ENCODE measurements around the gene METTL24. TPM values are rescaled to one million over a fixed set of nuclear protein-coding genes. Genes with fewer than 3 reads are reported as not detected.
"Not testable (repeated sequence)": the region's sequence is repeated elsewhere in the genome, so short reads cannot be mapped to it uniquely, and the experiment has no call there.

Gene METTL24
- total RNA-seq, 2 experiments from 2014 or later: not detected

DNA sequence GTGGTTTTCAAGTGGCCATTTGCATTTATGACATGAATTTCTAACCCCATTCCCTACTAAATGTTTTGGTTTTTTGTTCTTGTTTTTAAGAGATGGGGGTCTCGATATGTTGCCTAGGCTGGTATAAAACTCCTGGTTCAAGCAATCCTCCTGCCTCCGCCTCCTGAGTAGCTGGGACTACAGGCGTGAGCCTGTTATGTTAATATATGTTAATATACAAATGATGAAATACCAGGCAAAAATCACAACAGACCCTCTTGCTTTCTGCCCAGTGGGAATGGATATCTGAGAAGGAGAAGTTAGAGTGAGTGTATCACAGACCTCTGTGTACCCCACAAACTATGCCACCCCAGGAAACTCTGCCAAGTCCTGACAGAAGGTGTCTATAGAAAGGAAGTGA, 111.8 kb downstream of the METTL24 start:
- POLR2A ChIA-PET: no interaction called here
- no peak overlapping the region for H3K27ac Mint-ChIP-seq
- no peak overlapping the region for H3K4me3 Mint-ChIP-seq
- H3K36me3 Mint-ChIP-seq (ENCODE audit: low read depth): no peaks in the 10 kb centered on the region
- no peaks in the 10 kb centered on the region for H3K27me3 Mint-ChIP-seq
- H3K4me1 Mint-ChIP-seq: no peaks in the 10 kb centered on the region
- CTCF ChIA-PET: interaction anchor here (0.6 to 1.2 kb wide), 3 partner anchors 9 to 52 kb away, joined by 3 to 4 read pairs (median 3); no protein-coding TSS in a partner anchor
- no peak for DNase-seq
- peaks cover 2% of the 10 kb centered on the region for H3K9me3 Mint-ChIP-seq

DNA sequence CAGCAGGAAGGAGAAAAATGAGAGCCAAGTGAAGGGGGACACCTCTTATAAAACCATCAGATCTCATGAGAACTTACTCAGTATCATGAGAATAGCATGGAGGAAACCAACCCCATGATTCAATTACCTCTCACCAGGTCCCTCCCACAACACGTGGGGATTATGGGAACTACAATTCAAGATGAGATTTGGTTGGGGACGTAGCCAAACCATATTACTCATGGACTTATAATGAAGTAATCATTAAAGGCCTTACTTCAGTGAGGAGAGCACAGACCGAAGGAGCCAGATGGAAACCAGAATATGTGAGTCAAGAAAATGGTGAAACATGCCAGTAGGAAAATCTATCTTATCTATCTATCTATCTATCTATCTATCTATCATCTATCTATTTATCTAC, 113.5 kb downstream of the METTL24 start:
- H3K4me3 Mint-ChIP-seq; H3K27ac Mint-ChIP-seq; H3K36me3 Mint-ChIP-seq (ENCODE audit: low read depth); H3K4me1 Mint-ChIP-seq; H3K9me3 Mint-ChIP-seq; POLR2A ChIA-PET; DNase-seq; H3K27me3 Mint-ChIP-seq: not testable (repeated sequence)
- CTCF ChIA-PET: interaction anchor here (0.6 kb wide), 1 partner anchor 686 kb away, joined by 3 read pairs; no protein-coding TSS in a partner anchor

DNA sequence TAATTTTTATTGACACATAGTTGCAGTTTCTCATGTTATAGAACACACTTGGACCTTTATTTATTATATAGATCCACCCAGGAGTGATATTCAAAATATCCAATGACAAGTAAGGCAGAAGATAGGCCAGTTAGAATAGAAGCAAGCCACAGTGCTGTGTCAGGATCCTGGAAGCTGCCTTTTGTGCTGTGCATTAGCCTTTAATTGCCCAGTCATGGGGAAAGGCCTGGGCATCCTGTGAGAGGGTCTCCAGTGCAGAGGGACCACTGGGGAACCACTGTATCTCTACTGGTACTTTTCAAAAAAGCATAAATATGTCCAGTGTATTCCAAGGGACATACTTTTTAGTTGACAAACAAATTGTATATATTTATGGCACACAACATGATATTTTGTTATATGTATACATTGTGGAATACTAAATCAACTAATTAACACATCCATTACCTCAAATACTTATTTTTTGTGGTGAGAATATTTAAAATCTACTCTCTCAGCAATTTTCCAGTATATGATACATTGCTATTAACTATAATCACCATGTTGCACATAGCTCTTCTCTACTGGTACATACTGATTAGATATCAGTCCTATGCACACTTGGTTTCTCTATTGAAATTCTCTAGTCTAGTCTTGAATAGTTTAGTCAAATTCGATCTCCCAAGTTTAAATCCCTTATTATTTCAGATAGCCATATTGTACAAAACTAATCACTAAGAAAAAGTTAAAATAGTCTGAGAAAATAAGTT, 118.4 kb downstream of the METTL24 start:
- POLR2A ChIA-PET: no interaction called here
- no peak overlapping the region for H3K27ac Mint-ChIP-seq
- peaks cover 19% of the 10 kb centered on the region for H3K36me3 Mint-ChIP-seq (ENCODE audit: low read depth)
- CTCF ChIA-PET: no interaction called here
- DNase-seq: no peak
- peaks cover 2% of the 10 kb centered on the region for H3K4me1 Mint-ChIP-seq
- no peak overlapping the region for H3K4me3 Mint-ChIP-seq
- no peaks in the 10 kb centered on the region for H3K27me3 Mint-ChIP-seq
- peaks cover 9% of the 10 kb centered on the region for H3K9me3 Mint-ChIP-seq

DNA sequence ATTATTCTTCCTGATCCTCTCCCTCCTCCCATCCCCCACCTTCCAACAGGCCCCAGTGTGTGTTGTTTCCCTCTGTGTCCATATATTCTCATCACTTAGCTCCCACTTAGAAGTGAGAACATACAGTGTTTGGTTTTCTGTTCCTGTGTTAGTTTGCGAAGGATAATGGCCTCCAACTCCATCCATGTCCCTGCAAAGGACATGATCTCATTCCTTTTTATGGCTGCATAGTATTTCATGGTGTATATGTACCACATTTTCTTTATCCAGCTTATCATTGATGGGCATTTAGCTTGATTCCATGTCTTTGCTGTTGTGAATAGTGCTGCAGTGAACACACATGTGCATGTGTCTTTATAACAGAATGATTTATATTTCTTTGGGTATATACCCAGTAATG, 122.1 kb downstream of the METTL24 start:
- Mint-ChIP-seq H3K4me1 (peaks cover 14% of the 10 kb centered on the region), H3K27ac (peak overlapping the region; percentile 37), H3K36me3 (ENCODE audit: low read depth) (peaks cover 23% of the 10 kb centered on the region)
- CTCF ChIA-PET, POLR2A ChIA-PET, DNase-seq, H3K4me3 Mint-ChIP-seq, H3K27me3 Mint-ChIP-seq, H3K9me3 Mint-ChIP-seq: not testable (repeated sequence)

DNA sequence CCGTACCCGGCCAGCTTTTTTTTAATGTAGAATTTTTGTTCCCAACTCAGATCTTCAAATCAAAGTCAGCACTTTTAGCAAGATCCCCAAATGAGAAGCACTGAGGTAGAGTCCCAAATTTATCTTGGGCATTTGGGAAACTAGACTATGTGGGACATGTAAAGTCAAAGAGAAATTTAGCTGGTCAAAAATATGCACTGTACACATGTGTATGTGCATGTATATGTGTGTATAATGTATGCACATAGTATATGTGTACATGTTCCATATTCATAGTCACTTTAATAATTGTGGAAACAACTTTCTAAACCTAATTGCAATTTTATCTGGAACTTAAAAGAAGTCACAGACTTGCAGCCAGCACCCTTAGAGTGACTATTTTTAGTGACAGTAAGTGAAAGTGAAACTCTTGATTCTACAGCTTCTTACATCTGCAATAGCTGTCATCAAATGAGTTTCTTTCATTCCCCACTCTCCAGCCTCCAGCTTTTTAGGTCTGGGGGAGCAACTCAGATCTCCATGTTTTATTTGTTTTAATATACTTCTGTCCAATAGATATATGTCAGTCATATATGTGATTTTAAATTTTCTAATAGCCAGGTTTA, 124.3 kb downstream of the METTL24 start:
- H3K36me3 Mint-ChIP-seq (ENCODE audit: low read depth): peaks cover 28% of the 10 kb centered on the region
- H3K4me3 Mint-ChIP-seq: peak overlapping the region; percentile 25
- H3K27me3 Mint-ChIP-seq: no peaks in the 10 kb centered on the region
- peak overlapping the region; percentile 79 for H3K27ac Mint-ChIP-seq
- H3K9me3 Mint-ChIP-seq: peaks cover 8% of the 10 kb centered on the region
- H3K4me1 Mint-ChIP-seq: peaks cover 14% of the 10 kb centered on the region
- ChIA-PET POLR2A (no interaction called here), CTCF (interaction anchor here (0.6 to 0.7 kb wide), 2 partner anchors 12 to 36 kb away, joined by 3 read pairs; no protein-coding TSS in a partner anchor)
- peak; percentile 32 for DNase-seq

DNA sequence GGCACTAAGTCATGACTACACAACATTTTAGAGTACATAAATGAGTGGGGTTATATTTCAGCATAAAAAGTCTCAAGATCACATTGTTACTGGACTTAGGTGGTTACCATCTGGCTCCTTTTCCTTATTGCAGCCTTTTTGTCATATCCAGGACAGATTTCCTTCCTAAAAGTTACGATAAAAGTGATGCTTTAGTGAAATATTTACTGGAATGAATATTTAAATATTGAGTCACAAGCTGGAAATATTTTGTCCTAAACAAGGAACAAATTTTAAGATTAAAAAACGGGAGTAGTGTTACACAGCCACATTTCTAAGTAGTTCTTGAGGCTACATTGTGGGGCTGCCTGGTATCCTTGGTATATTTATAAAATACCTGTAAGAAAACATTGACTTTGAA, 125.7 kb downstream of the METTL24 start:
- peaks cover 14% of the 10 kb centered on the region for H3K4me1 Mint-ChIP-seq
- H3K4me3 Mint-ChIP-seq: no peak overlapping the region
- H3K36me3 Mint-ChIP-seq (ENCODE audit: low read depth): peaks cover 28% of the 10 kb centered on the region
- ChIA-PET CTCF (no interaction called here), POLR2A (no interaction called here)
- H3K27me3 Mint-ChIP-seq: no peaks in the 10 kb centered on the region
- no peak for DNase-seq
- H3K9me3 Mint-ChIP-seq: peaks cover 8% of the 10 kb centered on the region
- no peak overlapping the region for H3K27ac Mint-ChIP-seq

DNA sequence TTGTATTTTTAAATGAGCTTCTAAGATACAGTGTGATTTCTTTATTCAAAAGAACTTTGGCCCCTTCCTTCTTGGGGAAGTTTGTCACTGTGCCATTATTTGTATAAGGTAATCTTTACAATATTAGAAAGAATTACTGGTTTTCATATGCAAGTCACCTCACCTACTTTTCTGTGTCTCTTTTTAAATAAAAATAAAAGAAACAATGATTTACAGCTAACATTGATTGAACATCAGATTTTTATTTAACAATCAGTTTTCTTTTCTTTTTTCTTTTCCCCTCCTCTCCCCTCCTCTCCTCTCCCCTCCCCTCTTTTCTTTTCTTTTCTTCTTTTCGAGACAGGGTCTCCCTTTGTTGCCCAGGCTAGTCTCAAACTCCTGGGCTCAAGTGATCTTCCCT, 131.9 kb downstream of the METTL24 start:
- H3K4me3 Mint-ChIP-seq: no peak overlapping the region
- H3K36me3 Mint-ChIP-seq (ENCODE audit: low read depth): peaks cover 22% of the 10 kb centered on the region
- no peaks in the 10 kb centered on the region for H3K9me3 Mint-ChIP-seq
- ChIA-PET CTCF (no interaction called here), POLR2A (no interaction called here)
- no peak for DNase-seq
- H3K27ac Mint-ChIP-seq: no peak overlapping the region
- no peaks in the 10 kb centered on the region for H3K27me3 Mint-ChIP-seq
- no peaks in the 10 kb centered on the region for H3K4me1 Mint-ChIP-seq

DNA sequence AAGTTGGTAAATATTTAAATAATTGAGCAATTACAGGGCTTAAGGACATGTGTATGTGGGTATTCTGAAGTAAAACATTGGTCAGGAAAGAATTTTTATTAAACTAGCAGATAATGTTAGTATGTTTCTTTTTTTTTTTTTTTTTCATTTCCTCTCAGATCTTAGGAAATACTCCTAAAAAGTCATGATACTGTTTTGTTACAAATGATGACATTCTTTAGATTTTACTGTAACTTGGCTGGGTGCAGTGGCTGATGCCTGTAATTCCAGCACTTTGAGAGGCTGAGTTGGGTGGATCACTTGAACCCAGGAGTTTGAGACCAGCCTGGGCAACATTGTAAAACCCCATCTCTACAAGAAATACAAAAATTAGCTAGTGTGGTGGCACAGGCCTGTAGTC, 136.4 kb downstream of the METTL24 start:
- ChIA-PET CTCF (interaction anchor here (1.7 kb wide), 1 partner anchor 12 kb away, joined by 3 read pairs; no protein-coding TSS in a partner anchor), POLR2A (no interaction called here)
- DNase-seq: no peak
- Mint-ChIP-seq H3K27ac (no peak overlapping the region), H3K4me1 (no peaks in the 10 kb centered on the region), H3K9me3 (peaks cover 2% of the 10 kb centered on the region), H3K27me3 (no peaks in the 10 kb centered on the region), H3K4me3 (no peak overlapping the region), H3K36me3 (ENCODE audit: low read depth) (peaks cover 40% of the 10 kb centered on the region)

DNA sequence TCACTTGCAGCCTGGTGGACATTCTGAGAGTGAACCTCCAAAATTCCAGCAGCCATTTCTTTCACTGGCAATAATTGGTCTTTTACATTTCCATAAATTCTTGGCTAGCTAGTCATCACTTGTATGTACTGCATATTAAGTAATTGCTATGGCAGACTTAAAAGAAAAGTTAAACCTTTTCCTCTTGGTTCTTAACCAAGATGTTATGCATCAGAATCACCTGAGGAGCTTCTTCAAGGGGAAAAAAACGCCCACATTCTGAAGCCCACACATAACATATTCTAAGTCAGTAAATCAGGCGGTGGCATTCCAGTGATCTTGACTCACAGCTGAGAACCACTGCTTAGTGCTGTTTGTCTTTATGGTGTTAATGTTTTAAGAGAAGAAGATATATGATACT, 140.9 kb downstream of the METTL24 start:
- no peaks in the 10 kb centered on the region for H3K27me3 Mint-ChIP-seq
- H3K4me3 Mint-ChIP-seq: no peak overlapping the region
- peaks cover 52% of the 10 kb centered on the region for H3K36me3 Mint-ChIP-seq (ENCODE audit: low read depth)
- no peak for DNase-seq
- ChIA-PET CTCF (no interaction called here), POLR2A (no interaction called here)
- H3K27ac Mint-ChIP-seq: no peak overlapping the region
- peaks cover 2% of the 10 kb centered on the region for H3K9me3 Mint-ChIP-seq
- H3K4me1 Mint-ChIP-seq: no peaks in the 10 kb centered on the region

DNA sequence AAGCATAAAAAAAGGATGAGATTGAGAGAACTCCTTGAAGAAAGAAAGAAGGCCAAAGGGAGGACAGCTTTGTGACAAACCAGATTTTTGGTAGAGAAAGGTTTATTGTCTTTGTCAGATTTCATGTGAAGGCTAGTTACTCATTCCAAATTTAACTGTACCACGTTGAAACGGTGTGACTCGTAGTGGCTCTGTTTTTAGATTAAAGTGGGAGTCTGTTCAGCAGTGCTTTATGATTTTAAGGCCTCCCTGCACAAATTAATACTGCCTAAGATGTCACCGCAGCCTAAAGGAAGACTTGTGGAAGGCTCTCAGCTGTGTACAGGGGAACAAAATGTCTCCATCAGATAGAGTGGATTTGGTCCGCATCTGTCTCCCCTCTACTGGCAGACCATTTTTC, 142.0 kb downstream of the METTL24 start:
- no peak overlapping the region for H3K27ac Mint-ChIP-seq
- no peaks in the 10 kb centered on the region for H3K27me3 Mint-ChIP-seq
- H3K4me3 Mint-ChIP-seq: no peak overlapping the region
- no peaks in the 10 kb centered on the region for H3K4me1 Mint-ChIP-seq
- CTCF ChIA-PET: interaction anchor here (0.9 to 1.1 kb wide), 2 partner anchors 10 to 101 kb away, joined by 3 read pairs; no protein-coding TSS in a partner anchor
- no peak for DNase-seq
- H3K36me3 Mint-ChIP-seq (ENCODE audit: low read depth): peaks cover 56% of the 10 kb centered on the region
- POLR2A ChIA-PET: no interaction called here
- H3K9me3 Mint-ChIP-seq: peaks cover 2% of the 10 kb centered on the region

DNA sequence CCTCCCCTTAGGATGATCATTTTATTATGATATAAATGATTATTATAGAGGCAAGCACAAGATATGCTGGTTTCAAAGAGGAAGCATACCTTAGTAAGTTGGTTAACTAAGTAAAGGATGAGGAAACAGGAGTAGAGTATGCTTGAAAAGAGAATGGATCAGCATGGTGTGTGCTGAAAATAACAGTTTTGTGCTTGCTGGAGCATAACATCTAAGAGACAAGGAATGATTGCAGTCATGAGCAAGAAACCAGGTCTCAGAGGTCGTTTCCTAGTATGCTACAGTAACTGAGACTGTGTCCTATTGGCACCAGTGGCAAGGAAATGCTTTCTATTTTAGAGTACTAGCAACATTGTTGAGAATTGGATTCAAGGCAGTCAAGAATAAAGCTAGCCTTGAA, 143.8 kb downstream of the METTL24 start:
- no peak overlapping the region for H3K27ac Mint-ChIP-seq
- ChIA-PET CTCF (no interaction called here), POLR2A (no interaction called here)
- H3K27me3 Mint-ChIP-seq: no peaks in the 10 kb centered on the region
- H3K4me1 Mint-ChIP-seq: no peaks in the 10 kb centered on the region
- H3K4me3 Mint-ChIP-seq: no peak overlapping the region
- DNase-seq: no peak
- H3K9me3 Mint-ChIP-seq: no peaks in the 10 kb centered on the region
- H3K36me3 Mint-ChIP-seq (ENCODE audit: low read depth): peaks cover 47% of the 10 kb centered on the region

DNA sequence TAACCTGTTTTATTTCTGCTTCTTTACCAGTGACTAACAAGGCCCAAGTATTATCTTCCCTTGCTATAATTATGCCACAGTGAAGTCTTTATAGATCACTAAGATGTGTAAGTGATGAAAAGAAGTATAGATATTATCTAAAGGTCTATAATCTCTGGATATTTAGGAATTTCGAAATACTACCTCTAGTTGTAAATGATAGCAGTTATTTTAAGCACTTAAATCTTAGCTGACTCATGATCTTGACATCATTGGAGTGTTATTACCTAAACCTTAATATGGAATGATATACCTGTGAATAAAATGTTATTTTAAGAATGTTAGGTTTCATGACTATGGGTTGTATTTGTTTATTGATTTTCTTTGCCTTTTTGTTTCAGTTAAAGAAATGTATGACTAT, 146.4 kb downstream of the METTL24 start:
- ChIA-PET POLR2A (no interaction called here), CTCF (no interaction called here)
- no peaks in the 10 kb centered on the region for H3K27me3 Mint-ChIP-seq
- no peaks in the 10 kb centered on the region for H3K4me1 Mint-ChIP-seq
- H3K4me3 Mint-ChIP-seq: no peak overlapping the region
- no peaks in the 10 kb centered on the region for H3K9me3 Mint-ChIP-seq
- H3K36me3 Mint-ChIP-seq (ENCODE audit: low read depth): peaks cover 43% of the 10 kb centered on the region
- DNase-seq: no peak
- no peak overlapping the region for H3K27ac Mint-ChIP-seq

DNA sequence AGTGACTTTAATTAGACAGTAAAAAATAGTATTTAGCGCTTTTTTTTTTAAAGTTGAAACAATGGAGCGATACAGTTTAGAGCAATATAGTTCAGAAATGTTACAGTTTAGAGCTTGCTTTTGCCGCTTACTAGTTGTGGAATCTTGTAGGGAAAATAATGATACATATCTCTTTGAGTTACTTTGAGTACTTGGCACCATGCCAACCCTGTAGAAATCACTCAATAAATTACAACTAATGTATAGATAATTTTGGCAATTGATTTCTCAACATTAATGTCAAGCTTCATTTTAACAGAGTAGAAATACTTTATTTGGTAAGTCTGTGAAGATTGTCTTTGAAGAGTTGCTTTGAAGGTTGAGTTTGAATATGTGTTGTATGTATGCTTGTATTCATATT, 150.5 kb downstream of the METTL24 start:
- Mint-ChIP-seq H3K27ac (no peak overlapping the region), H3K4me1 (no peaks in the 10 kb centered on the region), H3K27me3 (no peaks in the 10 kb centered on the region), H3K9me3 (no peaks in the 10 kb centered on the region), H3K36me3 (ENCODE audit: low read depth) (peaks cover 26% of the 10 kb centered on the region), H3K4me3 (no peak overlapping the region)
- no peak for DNase-seq
- ChIA-PET POLR2A (no interaction called here), CTCF (interaction anchor here (0.6 kb wide), 1 partner anchor 547 kb away, joined by 3 read pairs; no protein-coding TSS in a partner anchor)
